ENCODE measurements around the gene PPP1R8. TPM values are rescaled to one million over a fixed set of nuclear protein-coding genes. Genes with fewer than 3 reads are reported as not detected.

The PPP1R8 gene
- total and polyA plus RNA-seq, 9 of the 15 experiments (the other 6 are each of a cell fraction or from before 2014, with no cell fraction given): 16.2 to 107 (median 75.3) TPM

DNA sequence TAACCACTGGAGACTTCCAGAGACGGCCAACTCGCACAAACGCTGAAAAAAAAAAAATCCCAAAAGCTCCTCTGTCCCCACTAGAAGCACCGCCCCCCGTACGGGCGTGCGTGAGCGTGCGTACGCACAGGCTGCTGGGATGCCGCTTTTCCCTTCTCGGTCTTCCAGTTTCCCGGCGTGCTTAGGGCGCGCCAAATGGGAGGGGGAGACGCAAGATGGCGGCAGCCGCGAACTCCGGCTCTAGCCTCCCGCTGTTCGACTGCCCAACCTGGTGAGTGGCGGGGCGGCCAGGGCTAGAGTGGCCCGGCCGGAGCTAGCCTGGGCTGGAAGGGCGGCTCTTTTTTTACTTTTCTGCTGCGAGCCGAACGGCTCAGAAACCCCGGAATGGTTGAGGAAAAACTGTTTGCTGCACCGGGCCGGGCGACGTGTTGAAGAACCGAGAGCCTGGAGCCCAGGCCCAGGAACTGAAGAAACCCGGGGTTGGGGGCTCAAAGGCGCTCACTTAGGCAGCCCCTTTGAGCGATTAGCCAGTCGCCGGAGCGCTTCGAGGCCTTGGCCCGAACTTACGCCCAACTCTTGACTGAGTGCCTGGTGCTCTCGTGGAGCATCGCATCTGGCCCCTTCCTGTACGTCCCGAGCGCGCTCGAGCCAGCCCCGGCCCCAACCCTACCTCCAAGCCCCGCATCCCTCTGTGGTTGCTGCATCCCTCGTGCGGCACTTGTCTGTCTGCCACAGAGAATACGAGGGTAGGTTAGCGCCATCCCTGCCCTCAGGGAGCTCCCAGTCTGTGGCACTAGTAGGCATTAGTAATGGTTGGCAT is at the start of gene PPP1R8 (continued):
- TF ChIP-seq ZNF318 (IDR thresholded peaks at IDR 0.05; ENCODE audit: borderline replicate concordance in 1 of 2, low read depth in 1 of 2) (no peak), SP2 (IDR thresholded peaks at IDR 0.05; ENCODE audit: extremely low read depth, low read depth, low read length, poor library complexity, severe bottlenecking) (no peak), HDAC3 (IDR thresholded peaks at IDR 0.05; ENCODE audit: borderline replicate concordance, partially characterized antibody) (no peak), ELF4 (CRISPR knock-in tag; IDR thresholded peaks at IDR 0.05) (peak; percentile 25; the same call in 1 of the 2 replicates), TSC22D4 (tag; IDR thresholded peaks at IDR 0.05) (no peak), ZNF274 (IDR thresholded peaks at IDR 0.05; ENCODE audit: borderline replicate concordance, low read depth, low read length) (no peak), TSHZ1 (CRISPR knock-in tag; IDR thresholded peaks at IDR 0.05) (no peak), CREM (IDR thresholded peaks at IDR 0.05; ENCODE audit: low read depth) (peak; percentile 84)
- TF ChIP-seq, protein P1, sequence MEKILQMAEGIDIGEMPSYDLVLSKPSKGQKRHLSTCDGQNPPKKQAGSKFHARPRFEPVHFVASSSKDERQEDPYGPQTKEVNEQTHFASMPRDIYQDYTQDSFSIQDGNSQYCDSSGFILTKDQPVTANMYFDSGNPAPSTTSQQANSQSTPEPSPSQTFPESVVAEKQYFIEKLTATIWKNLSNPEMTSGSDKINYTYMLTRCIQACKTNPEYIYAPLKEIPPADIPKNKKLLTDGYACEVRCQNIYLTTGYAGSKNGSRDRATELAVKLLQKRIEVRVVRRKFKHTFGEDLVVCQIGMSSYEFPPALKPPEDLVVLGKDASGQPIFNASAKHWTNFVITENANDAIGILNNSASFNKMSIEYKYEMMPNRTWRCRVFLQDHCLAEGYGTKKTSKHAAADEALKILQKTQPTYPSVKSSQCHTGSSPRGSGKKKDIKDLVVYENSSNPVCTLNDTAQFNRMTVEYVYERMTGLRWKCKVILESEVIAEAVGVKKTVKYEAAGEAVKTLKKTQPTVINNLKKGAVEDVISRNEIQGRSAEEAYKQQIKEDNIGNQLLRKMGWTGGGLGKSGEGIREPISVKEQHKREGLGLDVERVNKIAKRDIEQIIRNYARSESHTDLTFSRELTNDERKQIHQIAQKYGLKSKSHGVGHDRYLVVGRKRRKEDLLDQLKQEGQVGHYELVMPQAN (IDR thresholded peaks at IDR 0.05; ENCODE audit: borderline replicate concordance): no peak; the same call in 1 of the 2 replicates
- TF ChIP-seq, protein P2, sequence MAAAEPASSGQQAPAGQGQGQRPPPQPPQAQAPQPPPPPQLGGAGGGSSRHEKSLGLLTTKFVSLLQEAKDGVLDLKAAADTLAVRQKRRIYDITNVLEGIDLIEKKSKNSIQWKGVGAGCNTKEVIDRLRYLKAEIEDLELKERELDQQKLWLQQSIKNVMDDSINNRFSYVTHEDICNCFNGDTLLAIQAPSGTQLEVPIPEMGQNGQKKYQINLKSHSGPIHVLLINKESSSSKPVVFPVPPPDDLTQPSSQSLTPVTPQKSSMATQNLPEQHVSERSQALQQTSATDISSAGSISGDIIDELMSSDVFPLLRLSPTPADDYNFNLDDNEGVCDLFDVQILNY (CRISPR knock-in tag; IDR thresholded peaks at IDR 0.05): peak; percentile 96

All from K562 (cell line).